Sigmoid colon (tissue), 4 donors: ENCODE data around the gene TTLL8.

ENCODE experiments used
- CTCF ChIP-seq, 4 experiments: fragments of 450-650 bp in 3 of 4; fragments of 200-600 bp in 1 of 4; IDR thresholded peaks; one replicate each; pipeline ENCODE4 v1.5.1; 2016 to 2019; ENCODE audit warnings: antibody characterized with exemption in 4 of 4, mild to moderate bottlenecking in 3 of 4, moderate library complexity in 2 of 4
- POLR2A ChIP-seq, 2 donors: fragments of 450-650 bp; IDR thresholded peaks; one replicate each; pipeline ENCODE4 v1.6.1; 2016; ENCODE audit warnings: antibody characterized with exemption in 2 of 2, mild to moderate bottlenecking in 2 of 2, moderate library complexity in 2 of 2
- POLR2AphosphoS5 ChIP-seq, 4 donors: sonication (generic); formaldehyde crosslinking; IDR thresholded peaks; one replicate each; pipeline ENCODE4 v1.6.1; 2017; ENCODE audit warnings: antibody characterized with exemption in 4 of 4

- TF ChIP-seq POLR2AphosphoS5 (IDR thresholded peaks at IDR 0.05), result no peak
- TF ChIP-seq CTCF (IDR thresholded peaks at IDR 0.05), result no peak
- TF ChIP-seq POLR2A (IDR thresholded peaks at IDR 0.05), result no peak
These were observed 12.7 kb downstream of the TTLL8 start for GRCh38 chr22:50045211-50046018.
